Left forelimb (tissue), 1 donor: ENCODE data around the gene HAGHL.

ENCODE experiments used
- DNase-seq: peaks from one replicate; pipeline ENCODE4 v3.0.0-alpha.2; 2018; ENCODE audit warnings: low spot score

HAGHL gene

DNA sequence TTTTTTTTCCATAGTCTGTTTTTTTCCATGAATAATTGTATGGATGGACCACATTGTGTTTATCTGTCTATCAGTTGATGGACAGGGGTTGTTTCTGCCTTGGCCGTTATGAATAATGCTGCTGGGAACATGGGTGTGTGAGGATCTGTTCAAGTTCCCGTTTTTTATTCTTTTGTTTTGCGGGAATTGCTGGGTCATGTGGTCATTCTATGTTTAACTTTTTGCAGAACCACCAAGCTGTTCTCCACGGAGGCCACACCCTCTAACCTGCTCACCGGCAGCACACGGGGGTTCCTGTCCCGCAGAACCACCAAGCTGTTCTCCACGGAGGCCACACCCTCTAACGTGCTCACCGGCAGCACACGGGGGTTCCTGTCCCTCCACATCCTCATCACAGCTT is 27.8 kb downstream of the HAGHL start:
- DNase-seq = no peak

DNA sequence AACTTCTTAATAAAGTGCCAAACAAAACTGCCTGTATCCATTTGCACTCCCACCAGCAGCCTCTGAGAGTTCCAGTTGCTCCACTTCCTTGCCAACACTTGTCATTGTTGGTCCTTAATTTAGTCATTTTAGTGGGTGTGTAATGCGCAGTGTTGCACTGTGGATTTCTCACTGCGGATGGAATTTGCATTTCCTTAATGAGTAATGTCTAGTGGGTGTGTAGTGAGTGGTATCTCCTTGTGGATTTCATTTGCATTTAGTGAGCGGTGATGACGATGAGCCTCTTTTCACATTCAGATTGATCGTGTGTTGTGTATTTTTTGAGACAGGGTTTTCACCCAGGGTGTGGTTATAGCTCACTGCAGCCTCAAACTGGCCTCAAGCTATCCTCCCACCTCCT is 29.5 kb downstream of the HAGHL start:
- DNase-seq = no peak

DNA sequence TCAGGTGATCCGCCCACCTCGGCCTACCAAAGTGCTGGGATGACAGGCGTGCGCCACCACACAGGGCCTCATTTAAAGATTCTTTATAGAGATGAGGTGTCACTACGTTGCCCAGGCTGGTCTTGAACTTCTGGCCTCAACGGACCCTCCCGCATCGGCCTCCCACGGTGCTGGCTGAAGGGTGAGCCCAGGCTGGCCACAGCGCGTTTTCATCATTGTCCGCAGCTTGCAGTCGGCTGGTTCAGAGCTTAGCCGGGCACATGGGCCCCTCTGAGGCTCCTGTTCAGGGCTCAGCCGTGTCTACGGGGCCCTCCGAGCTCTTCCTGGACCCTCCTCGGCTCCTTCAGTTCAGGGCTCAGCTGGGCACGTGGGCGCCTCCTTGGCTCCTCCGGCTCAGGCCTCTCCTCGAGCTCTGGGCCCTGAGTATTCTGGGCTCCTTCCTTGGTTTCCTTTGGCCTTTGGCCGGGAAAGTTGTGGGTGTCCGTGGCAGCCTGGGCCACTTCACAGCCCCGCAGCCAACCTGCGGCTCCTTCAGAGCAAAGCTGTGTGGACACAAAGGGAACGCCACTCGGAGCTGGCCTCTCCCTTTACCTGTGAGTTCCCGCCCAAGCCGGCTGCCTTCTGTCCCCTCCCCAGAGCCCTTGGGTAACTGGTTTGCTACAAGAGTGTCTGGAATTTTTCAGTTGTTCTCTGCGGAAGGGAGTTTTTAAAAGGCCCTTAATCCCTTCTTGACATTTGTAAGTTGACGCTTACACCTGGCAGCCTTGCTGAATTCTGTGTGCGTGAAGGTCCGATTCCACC is 32.4 kb downstream of the HAGHL start:
- DNase-seq = no peak

DNA sequence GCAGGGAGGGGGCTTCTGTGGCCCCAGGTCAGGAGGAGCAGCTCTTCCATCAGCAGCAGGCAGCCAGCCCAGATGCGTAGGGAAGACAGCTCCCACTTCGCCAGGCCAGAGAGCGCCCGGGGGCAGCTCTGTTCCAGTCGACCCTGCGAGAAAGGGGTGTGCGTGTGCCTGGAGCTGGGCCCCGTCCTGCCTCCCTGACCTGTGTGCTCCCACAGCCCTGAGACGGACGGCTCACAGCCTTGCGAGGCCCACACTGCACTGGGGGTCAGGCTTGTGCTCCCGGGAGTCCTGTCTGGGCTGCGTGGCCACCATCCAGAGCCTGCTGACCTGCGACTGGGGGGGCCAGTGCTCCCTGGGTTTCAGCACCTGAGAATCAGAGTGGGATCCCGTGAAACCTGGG is 33.2 kb downstream of the HAGHL start:
- DNase-seq = no peak

DNA sequence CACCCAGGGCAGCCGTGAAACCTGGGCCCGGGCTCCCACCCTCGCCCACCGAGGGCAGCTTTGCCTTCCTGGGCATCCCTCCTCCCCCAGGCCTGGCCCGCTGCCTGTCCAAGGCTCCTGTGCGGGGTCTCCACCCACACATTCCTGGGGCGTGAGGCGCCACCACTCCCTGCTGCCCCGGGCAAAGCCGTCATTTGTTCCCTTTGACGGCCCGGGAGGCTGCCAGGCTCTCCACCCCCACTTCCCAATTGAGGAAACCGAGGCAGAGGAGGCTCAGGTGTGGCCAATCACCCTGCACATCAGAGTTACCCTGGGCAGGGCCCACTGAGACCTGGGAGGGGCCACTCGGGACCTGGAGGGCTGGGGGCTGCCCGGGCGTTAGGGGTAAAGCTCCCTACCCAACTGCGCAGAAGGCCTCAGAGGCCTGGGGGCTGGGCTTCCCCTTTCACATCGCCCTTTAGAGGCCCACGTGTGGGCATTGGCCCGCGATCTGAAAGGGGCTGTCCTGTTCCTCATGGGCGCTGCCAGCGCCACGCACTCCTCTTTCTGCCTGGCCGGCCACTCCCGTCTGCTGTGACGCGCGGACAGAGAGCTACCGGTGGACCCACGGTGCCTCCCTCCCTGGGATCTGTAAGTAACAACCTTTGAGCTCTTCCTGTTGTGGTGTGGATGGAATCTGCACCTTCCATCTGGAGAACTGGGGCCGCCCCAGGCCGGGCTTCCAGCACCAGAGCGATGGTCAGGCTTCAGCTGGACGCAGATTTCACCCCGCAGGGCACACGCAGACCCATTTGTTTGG is 33.8 kb downstream of the HAGHL start, which contains the start of gene MSLN:
TSS of gene MSLN (plus strand) at position 190 of the 799 bp plus-strand sequence. CDS start 1,947 bp downstream, outside the sequence.
- no peak for DNase-seq

DNA sequence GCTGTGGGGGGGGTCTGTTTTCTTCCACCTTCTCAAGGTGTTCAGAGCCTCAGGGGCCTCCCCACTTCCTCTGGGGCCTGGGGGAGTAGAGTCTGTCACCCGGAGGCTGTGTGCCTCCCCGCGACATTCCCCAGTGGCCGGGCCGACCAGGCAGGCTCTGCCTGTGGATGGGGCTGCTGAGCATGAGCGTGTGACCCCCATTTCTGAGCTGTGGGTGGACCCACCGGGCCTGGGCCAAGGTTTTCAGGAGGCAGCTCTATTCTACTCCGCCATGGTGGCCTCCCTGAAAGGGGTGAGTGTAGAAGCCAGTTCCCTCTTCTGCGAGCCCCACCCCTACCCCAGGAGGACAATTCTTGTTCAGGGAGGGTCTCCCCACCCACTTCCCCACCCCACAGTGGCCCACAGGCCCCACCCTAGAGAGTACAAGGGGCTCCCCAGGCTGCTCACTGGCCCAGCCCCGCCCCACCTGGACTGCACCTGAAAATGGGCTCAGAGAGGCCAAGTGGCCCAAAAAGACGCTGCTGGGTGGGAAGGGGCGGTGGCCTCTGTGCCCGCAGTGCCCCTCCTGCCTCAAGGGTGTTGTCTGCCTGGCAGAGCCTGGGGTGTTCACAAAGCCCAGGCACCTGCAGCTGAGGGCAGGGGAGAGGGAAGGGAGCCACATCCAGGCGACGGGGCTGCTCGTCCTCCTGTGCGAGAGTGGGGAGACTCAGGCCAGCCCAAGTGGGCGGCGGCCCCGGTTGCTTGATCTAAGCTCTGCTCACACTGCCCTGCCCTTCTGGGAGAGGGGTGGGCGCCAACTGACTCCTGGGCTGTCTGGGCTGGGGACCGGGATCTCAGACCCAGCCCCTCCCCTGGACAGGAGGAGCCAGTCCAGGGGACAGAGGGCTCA is 35.0 kb downstream of the HAGHL start:
- DNase-seq = no peak

DNA sequence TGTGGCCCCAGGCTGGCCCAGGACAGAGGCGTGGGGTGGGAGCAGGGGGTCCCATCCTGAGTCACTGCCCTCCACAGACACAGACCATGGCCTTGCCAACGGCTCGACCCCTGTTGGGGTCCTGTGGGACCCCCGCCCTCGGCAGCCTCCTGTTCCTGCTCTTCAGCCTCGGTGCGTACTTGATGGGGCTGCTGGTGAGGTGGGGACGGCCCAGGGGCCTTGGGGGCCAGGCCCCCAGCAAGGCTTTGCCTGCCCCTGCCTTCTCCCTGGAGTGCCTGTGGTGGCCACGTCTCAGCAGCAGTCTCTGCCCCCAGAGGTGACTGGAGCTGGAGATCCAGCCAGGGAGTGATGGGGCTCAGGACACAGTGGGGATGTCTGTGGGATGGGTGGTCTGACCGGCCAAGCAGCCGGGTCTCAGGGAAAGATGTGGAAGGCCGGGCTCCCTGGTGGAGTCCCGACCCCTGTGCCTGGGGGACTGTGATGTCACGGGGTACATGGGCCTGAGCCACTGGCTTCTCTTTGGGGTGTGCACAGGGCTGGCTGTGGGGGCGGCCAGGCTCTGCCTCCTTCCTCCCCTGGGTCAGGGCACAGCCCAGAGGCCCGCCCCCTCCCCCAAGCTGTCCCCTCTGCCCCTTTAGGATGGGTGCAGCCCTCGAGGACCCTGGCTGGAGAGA is 35.8 kb downstream of the HAGHL start:
- DNase-seq = no peak

DNA sequence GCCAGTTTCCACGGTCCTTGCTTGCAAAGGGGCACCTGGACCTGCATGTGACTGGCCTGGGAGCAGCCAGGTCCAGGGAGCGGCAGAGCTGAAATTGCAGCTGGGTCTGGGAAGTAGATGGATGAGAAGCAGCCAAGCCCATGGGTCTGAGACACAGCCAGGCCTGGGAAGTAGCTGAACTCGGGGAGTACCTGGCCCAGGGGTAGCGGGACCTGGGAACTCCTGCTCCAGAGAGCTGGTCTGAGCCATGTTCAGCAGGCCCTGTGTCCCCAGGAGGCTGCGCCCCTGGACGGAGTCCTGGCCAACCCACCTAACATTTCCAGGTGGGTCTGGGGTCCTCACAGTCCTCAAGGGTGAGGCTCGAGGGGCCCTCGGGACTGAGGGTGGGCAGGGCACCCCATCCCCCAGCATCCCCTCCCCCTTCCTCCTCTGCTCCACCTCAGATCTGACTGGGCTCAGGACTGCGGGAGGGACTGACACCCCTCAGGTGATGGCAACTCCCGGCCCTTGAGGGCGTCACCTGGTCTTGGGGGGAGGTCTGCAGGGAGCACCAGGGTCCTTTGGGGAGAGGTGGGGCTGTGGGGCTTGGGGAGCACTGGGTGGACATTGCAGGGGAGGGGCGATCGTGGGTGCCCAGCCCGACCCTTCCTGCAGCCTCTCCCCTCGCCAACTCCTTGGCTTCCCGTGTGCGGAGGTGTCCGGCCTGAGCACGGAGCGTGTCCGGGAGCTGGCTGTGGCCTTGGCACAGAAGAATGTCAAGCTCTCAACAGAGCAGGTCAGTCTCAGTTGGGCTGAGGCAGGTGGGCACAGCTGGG is 36.7 kb downstream of the HAGHL start:
- no peak for DNase-seq

DNA sequence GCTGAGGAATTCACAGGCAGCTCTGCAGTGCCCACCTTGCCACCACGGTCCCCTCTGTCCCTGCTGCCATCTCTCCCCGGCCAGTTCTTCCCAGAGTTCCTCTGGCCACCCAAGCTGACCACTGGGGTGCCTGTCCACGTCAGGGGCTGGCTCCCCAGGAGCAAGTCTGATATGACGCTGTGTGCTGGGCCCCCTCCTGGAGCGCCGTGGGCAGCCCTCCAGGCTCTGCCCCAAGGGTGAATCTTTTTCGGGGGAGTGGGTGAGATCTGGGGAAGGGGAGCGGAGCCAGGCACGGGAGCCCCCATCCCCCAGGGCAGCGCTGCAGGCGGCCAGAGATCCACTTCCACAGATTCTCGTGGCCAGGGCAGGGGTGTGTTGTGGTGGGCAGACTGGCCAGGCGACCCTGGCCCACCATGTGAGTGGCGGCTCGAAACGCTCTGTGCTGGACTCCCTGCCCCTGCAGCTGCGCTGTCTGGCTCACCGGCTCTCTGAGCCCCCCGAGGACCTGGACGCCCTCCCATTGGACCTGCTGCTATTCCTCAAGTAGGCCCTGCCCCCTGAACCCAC is 37.4 kb downstream of the HAGHL start:
- DNase-seq = no peak

DNA sequence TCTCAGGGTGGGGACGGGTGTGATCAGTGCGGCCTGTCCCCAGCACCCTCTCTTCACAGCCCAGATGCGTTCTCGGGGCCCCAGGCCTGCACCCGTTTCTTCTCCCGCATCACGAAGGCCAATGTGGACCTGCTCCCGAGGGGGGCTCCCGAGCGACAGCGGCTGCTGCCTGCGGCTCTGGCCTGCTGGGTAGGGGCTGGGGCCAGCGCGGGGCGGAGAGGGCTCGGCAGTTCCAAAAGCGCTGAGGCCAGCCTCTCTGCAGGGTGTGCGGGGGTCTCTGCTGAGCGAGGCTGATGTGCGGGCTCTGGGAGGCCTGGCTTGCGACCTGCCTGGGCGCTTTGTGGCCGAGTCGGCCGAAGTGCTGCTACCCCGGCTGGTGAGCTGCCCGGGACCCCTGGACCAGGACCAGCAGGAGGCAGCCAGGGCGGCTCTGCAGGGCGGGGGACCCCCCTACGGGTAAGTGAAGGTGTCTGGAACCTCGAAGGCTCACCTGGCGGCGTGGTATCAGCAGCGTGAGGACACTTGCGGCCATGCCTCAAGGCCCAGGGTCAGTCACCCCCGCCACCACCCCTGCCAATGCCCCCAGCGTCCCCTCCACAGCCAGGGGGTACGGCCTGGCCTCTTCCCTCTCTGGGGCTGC is 38.1 kb downstream of the HAGHL start:
- DNase-seq = no peak

DNA sequence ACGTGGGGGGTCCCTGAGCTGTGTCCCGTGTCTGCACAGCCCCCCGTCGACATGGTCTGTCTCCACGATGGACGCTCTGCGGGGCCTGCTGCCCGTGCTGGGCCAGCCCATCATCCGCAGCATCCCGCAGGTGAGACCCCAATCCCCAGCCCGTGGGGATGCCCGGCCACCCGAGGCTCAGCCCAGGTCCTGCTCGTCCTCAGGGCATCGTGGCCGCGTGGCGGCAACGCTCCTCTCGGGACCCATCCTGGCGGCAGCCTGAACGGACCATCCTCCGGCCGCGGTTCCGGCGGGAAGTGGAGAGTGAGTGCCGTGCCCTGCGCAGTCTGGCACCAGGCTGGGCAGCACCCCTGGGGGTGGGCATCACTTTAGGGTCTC is 38.6 kb downstream of the HAGHL start:
- no peak for DNase-seq

DNA sequence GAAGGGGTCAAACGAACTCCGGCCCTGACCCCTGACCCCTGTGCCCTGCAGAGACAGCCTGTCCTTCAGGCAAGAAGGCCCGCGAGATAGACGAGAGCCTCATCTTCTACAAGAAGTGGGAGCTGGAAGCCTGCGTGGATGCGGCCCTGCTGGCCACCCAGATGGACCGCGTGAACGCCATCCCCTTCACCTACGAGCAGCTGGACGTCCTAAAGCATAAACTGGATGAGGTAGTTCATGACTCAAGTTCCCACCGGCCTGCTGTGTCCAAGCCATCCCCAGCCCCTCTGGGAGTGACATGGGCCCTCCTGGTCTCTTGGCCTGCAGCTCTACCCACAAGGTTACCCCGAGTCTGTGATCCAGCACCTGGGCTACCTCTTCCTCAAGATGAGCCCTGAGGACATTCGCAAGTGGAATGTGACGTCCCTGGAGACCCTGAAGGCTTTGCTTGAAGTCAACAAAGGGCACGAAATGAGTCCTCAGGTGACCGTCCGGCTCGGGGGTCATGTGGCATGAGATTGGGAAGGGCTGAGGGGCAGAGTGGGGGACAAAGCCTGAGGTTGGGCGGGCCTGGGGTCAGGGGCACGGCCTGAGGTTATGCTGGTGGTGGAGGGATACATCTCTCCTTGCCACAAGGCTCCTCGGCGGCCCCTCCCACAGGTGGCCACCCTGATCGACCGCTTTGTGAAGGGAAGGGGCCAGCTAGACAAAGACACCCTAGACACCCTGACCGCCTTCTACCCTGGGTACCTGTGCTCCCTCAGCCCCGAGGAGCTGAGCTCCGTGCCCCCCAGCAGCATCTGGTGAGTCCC is 39.3 kb downstream of the HAGHL start:
- DNase-seq = no peak

DNA sequence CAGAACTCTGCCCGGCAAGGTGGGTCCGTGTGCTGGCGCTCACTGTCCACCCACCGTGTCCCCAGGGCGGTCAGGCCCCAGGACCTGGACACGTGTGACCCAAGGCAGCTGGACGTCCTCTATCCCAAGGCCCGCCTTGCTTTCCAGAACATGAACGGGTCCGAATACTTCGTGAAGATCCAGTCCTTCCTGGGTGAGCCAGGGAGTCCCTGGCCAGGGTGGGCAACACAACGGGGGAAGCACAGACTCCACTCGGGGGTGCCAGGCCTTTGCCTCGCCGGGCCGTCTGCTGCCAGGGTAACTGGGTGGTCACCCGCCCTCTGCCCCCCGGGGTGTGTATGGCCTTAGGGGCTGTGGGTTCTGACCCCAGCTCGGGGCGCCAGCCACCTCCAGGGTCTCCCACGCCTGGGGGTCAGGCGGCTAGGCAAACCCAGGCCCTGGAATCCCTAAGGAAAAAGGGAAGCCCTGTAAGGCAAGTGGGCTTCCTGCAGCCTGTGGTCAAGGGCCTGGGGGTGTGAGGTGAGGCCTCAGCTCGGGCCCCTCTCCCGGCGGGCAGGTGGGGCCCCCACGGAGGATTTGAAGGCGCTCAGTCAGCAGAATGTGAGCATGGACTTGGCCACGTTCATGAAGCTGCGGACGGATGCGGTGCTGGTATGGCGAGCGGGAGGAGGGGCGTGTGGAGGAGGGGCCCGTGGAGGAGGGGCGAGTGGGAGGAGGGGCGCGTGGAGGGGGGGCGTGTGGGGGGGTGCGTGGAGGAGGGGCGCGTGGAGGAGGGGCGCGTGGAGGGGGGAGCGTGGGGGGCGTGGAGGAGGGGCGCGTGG is 40.1 kb downstream of the HAGHL start:
- DNase-seq = no peak

DNA sequence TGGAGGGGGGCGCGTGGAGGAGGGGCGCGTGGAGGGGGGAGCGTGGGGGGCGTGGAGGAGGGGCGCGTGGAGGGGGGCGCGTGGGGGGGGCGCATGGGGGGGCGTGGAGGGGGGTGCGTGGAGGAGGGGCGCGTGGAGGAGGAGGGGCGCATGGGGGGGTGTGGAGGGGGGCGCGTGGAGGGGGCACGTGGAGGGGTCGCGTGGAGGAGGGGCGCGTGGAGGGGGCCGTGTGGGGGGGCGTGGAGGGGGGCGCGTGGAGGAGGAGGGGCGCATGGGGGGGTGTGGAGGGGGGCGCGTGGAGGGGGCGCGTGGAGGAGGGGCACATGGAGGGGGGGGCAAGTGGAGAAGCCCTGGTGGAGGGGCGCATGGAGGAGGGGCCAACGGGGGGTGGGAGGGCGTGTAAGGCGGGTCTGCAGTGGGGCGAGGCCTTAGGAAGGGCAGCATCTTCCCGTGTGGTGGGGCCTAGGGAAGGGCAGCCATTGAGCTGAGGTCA is 40.9 kb downstream of the HAGHL start:
- DNase-seq = no peak

DNA sequence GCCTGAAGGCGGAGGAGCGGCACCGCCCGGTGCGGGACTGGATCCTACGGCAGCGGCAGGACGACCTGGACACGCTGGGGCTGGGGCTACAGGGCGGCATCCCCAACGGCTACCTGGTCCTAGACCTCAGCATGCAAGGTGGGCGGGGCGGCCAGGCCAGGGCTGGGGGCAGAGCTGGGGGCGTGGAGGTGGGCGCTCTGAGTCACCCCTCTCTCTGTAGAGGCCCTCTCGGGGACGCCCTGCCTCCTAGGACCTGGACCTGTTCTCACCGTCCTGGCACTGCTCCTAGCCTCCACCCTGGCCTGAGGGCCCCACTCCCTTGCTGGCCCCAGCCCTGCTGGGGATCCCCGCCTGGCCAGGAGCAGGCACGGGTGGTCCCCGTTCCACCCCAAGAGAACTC is 41.5 kb downstream of the HAGHL start:
- no peak for DNase-seq

DNA sequence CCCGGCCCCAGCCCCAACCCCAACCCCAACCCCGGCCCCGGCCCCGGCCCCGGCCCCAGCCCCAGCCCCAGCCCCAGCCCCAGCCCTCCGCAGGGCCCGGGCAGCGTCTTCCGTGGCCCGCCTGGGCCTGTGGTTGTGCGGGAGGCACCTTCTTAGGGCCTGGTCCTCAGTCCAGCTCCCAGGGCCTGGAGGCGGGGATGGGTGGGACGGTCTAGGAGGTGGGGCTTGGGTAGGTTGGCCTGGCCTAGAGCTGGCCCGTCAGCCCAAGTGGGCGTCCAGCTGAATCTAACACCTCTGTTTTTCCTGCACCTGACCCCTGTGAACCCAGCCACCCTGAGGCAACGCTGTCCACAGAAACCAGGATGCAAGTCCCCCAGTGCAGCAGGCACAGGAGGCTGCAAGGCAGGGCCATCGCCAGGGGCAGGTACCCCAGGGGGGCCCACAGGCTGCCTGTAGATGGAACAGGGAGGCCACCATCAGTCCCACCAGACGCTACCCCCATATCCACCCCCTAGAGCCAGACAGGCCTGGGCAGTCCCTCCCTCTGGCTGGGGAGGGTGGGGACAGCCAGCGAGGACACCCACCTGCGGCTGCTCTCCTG is 42.4 kb downstream of the HAGHL start:
- DNase-seq = no peak

DNA sequence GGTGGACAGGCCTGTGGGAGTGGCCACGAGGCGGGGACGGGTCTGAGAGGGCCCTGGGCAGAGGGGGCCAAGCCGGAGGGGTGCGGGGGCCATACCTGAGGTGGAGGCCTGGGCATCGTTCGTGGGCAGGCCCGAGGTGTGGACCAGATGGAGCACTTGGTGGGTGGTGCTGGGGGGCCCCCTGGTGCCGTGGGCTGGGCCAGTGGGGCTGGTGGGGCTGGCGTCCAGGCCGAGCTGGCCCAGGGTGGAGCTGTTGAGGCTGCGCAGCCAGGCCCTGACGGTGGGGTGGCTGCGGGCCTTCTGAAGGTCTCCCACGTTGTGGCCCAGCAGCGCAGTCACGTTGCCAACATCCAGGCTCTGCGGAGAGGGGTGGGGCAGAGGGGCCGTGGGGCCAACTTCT is 43.0 kb downstream of the HAGHL start:
- DNase-seq = no peak

DNA sequence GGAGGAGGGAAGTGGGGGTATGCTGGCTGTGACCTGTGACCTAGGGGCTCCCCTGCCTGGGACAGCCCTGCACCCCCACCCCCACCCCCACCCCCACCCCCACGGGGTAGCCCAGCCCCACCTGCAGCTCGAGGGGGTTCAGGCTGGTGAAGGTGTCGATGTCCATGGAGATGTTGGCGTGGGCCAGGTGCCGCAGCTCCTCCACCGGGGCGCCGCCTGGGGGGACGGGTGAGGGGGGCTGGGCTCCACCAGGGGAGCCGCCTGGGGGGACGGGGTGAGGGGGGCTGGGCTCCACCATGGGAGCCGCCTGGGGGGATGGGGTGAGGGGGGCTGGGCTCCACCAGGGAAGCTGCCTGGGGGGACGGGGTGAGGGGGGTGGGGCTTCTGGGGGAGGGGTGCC is 43.5 kb downstream of the HAGHL start:
- no peak for DNase-seq
